Frontal cortex (tissue), 4 donors: ENCODE results near the gene SCYGR1. TPM values are rescaled to one million over a fixed set of nuclear protein-coding genes. Genes with fewer than 3 reads are reported as not detected.
A peak's percentile ranks its signal among the peaks of the same experiment; 100 is the strongest.
"Not testable (repeated sequence)": the region's sequence is repeated elsewhere in the genome, so short reads cannot be mapped to it uniquely, and the experiment has no call there.

ENCODE experiments used
- DNase-seq, 2 donors: peaks; one replicate each; pipeline ENCODE4 v3.0.0; 2012; ENCODE audit warnings: low spot score in 2 of 2
- FAIRE-seq: peaks from 2 replicates; lab custom pipeline; 2012; peaks lifted over from hg19 to GRCh38; lab: Jason Lieb, UNC
- total RNA-seq: library from RNA; depleted of rRNA; stranded (reverse); fragments of >200 nt; gene quantifications from one replicate; pipeline ENCODE4 v1.2.3, GENCODE V29; 2014
- donor health status: control.
- donor health status: control.
- donor health status: control.

Gene SCYGR1
- not detected for total RNA-seq

GRCh38 chr2:227387583-227387982 lies at the start of gene SCYGR1:
Gene SCYGR1 (minus strand): TSS chr2:227387949. CDS start chr2:227387949, 0 bp downstream.
- DNase-seq, FAIRE-seq: not testable (repeated sequence)

GRCh38 chr2:227436436-227437174 lies 48.9 kb upstream of the SCYGR1 start:
- DNase-seq (no peak), FAIRE-seq (no peak)

- FAIRE-seq (no peak), DNase-seq (no peak)
Measured at GRCh38 chr2:227433171-227433570, 45.4 kb upstream of the SCYGR1 start.

GRCh38 chr2:227430639-227431038 lies 42.9 kb upstream of the SCYGR1 start:
- no peak for DNase-seq
- FAIRE-seq = no peak

- no peak for FAIRE-seq
- no peak for DNase-seq
Measured at GRCh38 chr2:227428731-227429285, 41.1 kb upstream of the SCYGR1 start.

GRCh38 chr2:227423656-227424499 lies 36.1 kb upstream of the SCYGR1 start:
- no peak for DNase-seq
- FAIRE-seq = peak; percentile 39

GRCh38 chr2:227420087-227421052 lies 32.6 kb upstream of the SCYGR1 start:
- DNase-seq (no peak), FAIRE-seq (no peak)

- FAIRE-seq = no peak
Measured at GRCh38 chr2:227416701-227417100, 29.0 kb upstream of the SCYGR1 start.

GRCh38 chr2:227415538-227416424 lies 28.0 kb upstream of the SCYGR1 start:
- no peak for FAIRE-seq
- DNase-seq = no peak

More at GRCh38 chr2:227416701-227417100, 29.0 kb upstream of the SCYGR1 start:
- no peak for DNase-seq

- no peak for FAIRE-seq
- no peak for DNase-seq
Measured at GRCh38 chr2:227414846-227415245, 27.1 kb upstream of the SCYGR1 start.

GRCh38 chr2:227413371-227413770 lies 25.6 kb upstream of the SCYGR1 start:
- no peak for DNase-seq
- no peak for FAIRE-seq

- FAIRE-seq (no peak), DNase-seq (no peak)
Measured at GRCh38 chr2:227412877-227413276, 25.1 kb upstream of the SCYGR1 start.

- FAIRE-seq (no peak), DNase-seq (no peak)
Measured at GRCh38 chr2:227411990-227412350, 24.2 kb upstream of the SCYGR1 start.

GRCh38 chr2:227411320-227411989 lies 23.7 kb upstream of the SCYGR1 start:
- FAIRE-seq = no peak
- no peak for DNase-seq

GRCh38 chr2:227410191-227410590 lies 22.4 kb upstream of the SCYGR1 start:
- FAIRE-seq (no peak), DNase-seq (no peak)

- no peak for FAIRE-seq
- no peak for DNase-seq
Measured at GRCh38 chr2:227407591-227408151, 19.9 kb upstream of the SCYGR1 start.

- peak; percentile 51 to 80 for DNase-seq
- FAIRE-seq = no peak
Measured at GRCh38 chr2:227406177-227407031, 18.7 kb upstream of the SCYGR1 start.
